Astrocyte of the hippocampus (primary cell): ENCODE results near the gene KCNH1.

Source experiments
- DNase-seq: peaks from one replicate; pipeline ENCODE4 v3.0.0; 2011; ENCODE audit warnings: low read depth, low spot score

The KCNH1 gene

GRCh38 chr1:210866532-210866931 lies 267.4 kb downstream of the KCNH1 start:
- DNase-seq, result no peak

GRCh38 chr1:210857705-210858104 lies 276.2 kb downstream of the KCNH1 start:
- DNase-seq, result no peak

GRCh38 chr1:210857146-210857663 lies 276.7 kb downstream of the KCNH1 start:
- DNase-seq, result peak; percentile 32

- no peak for DNase-seq
Measured at GRCh38 chr1:210855440-210855839, 278.5 kb downstream of the KCNH1 start.

GRCh38 chr1:210853276-210853675 lies 280.7 kb downstream of the KCNH1 start:
- no peak for DNase-seq

GRCh38 chr1:210850556-210850955 lies 283.4 kb downstream of the KCNH1 start:
- DNase-seq, result peak; percentile 38

GRCh38 chr1:210848474-210848873 lies 285.5 kb downstream of the KCNH1 start:
- no peak for DNase-seq

GRCh38 chr1:210841926-210842625 lies 291.9 kb downstream of the KCNH1 start:
- DNase-seq, result no peak

GRCh38 chr1:210830034-210831028 lies 303.6 kb downstream of the KCNH1 start:
- DNase-seq, result no peak

- peak; percentile 37 for DNase-seq
Measured at GRCh38 chr1:210828996-210829596, 304.9 kb downstream of the KCNH1 start.

- no peak for DNase-seq
Measured at GRCh38 chr1:210827481-210827880, 306.5 kb downstream of the KCNH1 start.

- DNase-seq, result no peak
Measured at GRCh38 chr1:210826686-210827085, 307.3 kb downstream of the KCNH1 start.

GRCh38 chr1:210822932-210823331 lies 311.0 kb downstream of the KCNH1 start:
- peak; percentile 63 for DNase-seq

GRCh38 chr1:210822241-210822640 lies 311.7 kb downstream of the KCNH1 start:
- no peak for DNase-seq

GRCh38 chr1:210821615-210822014 lies 312.3 kb downstream of the KCNH1 start:
- no peak for DNase-seq

GRCh38 chr1:210819266-210819665 lies 314.7 kb downstream of the KCNH1 start:
- no peak for DNase-seq

- no peak for DNase-seq
Measured at GRCh38 chr1:210817385-210818275, 316.3 kb downstream of the KCNH1 start.

GRCh38 chr1:210815641-210816550 lies 318.1 kb downstream of the KCNH1 start:
- peak; percentile 15 for DNase-seq

GRCh38 chr1:210814382-210815123 lies 319.4 kb downstream of the KCNH1 start:
- DNase-seq, result no peak
